Transverse colon (tissue), 4 donors: ENCODE data around the gene SERTM2. TPM values are rescaled to one million over a fixed set of nuclear protein-coding genes. Genes with fewer than 3 reads are reported as not detected.

Source experiments
- DNase-seq: peaks from one replicate; pipeline ENCODE4 v3.0.0-alpha.2; 2019
- H3K27ac ChIP-seq, 4 donors: fragments of 200-600 bp; sonication (generic); 2 replicates each; pipeline ENCODE4 v1.5.1; 2016 to 2018; ENCODE audit warnings: inconsistent platforms in 4 of 4
- H3K27me3 ChIP-seq: fragments of 200-600 bp; sonication (generic); 2 replicates; pipeline ENCODE4 v1.5.1; 2017; ENCODE audit warnings: inconsistent platforms
- H3K36me3 ChIP-seq, 4 donors: fragments of 200-600 bp; sonication (generic); 2 replicates each; pipeline ENCODE4 v1.5.1; 2017 to 2019; ENCODE audit warnings: inconsistent platforms in 4 of 4
- H3K4me1 ChIP-seq, 4 donors: fragments of 200-600 bp; sonication (generic); 2 replicates each; pipeline ENCODE4 v1.5.1; 2017 to 2020; ENCODE audit warnings: inconsistent platforms in 4 of 4
- H3K4me3 ChIP-seq, 4 donors: fragments of 200-600 bp; sonication (generic); 1 replicate in 1 of 4; 2 replicates in 3 of 4; pipeline versions ENCODE4 v1.5.1 to v1.6.1; 2017 to 2019; ENCODE audit warnings: inconsistent platforms in 4 of 4
- H3K9me3 ChIP-seq, 2 donors: fragments of 200-600 bp; sonication (generic); 2 replicates each; pipeline ENCODE4 v1.5.1; 2017 to 2019; ENCODE audit warnings: inconsistent platforms in 2 of 2
- CTCF ChIP-seq, 5 experiments: fragments of 200-600 bp in 3 of 5; fragments of 450-650 bp in 2 of 5; sonication (generic) in 3 of 5; IDR thresholded peaks; 1 replicate in 2 of 5; 2 replicates in 3 of 5; pipeline ENCODE4 v1.5.1; 2016 to 2017; ENCODE audit warnings: antibody characterized with exemption in 5 of 5, inconsistent platforms in 3 of 5, mild to moderate bottlenecking in 2 of 5, moderate library complexity in 1 of 5
- EP300 ChIP-seq: sonication (generic); formaldehyde crosslinking; IDR thresholded peaks from one replicate; pipeline ENCODE4 v1.6.1; 2017; ENCODE audit warnings: antibody characterized with exemption, low read depth
- POLR2A ChIP-seq: fragments of 450-650 bp; IDR thresholded peaks from one replicate; pipeline ENCODE4 v1.6.1; 2016; ENCODE audit warnings: antibody characterized with exemption, mild to moderate bottlenecking, moderate library complexity
- POLR2AphosphoS5 ChIP-seq, 3 donors: sonication (generic); formaldehyde crosslinking; IDR thresholded peaks; one replicate each; pipeline ENCODE4 v1.6.1; 2016; ENCODE audit warnings: antibody characterized with exemption in 3 of 3
- WGBS, 2 donors: methylation state at CpG; one replicate each; pipeline ENCODE4 v1.1.5; 2018; ENCODE audit warnings: low coverage in 1 of 2; 5-methylcytosine and 5-hydroxymethylcytosine counted together
- in situ Hi-C, 4 donors: fragments of 200-750 bp; cut with MboI; loops; one replicate each; pipeline versions ENCODE4 v1.15.0 to v1.15.1; 2017; ENCODE audit warnings: low sequenced_read_pairs in 3 of 4, low pct_ligation_motif_present in 1 of 4, low pct_unique_long_range_greater_than_20kb in 1 of 4
- intact Hi-C: fragments of 100-400 bp; cut with DNase I; formaldehyde crosslinking; loops from one replicate; pipeline ENCODE4 v1.15.1; 2023; ENCODE audit warnings: low total_unique reads
- total RNA-seq, 4 donors: library from RNA; depleted of rRNA; stranded (reverse); fragments of >200 nt; gene quantifications; one replicate each; pipeline ENCODE4 v1.1.0, GENCODE V29; 2016

The SERTM2 gene
- total RNA-seq, 4 donors from 2014 or later = 0.40 to 1.1 (median 0.59) TPM

- WGBS, 2 donors = 57% methylated on average over 2 of the region's 2 CpGs; no CpG with 5 or more reads in 1 of the 2 donors
- TF ChIP-seq EP300 (no peak), POLR2AphosphoS5 (IDR thresholded peaks at IDR 0.05) (no peak), POLR2A (no peak), CTCF (IDR thresholded peaks at IDR 0.05) (no peak)
- H3K4me3 ChIP-seq = no peak overlapping the region
Measured at GRCh38 chrX:111555406-111555958, 44.0 kb downstream of the SERTM2 start.

GRCh38 chrX:111560801-111561200 is 49.4 kb downstream of the SERTM2 start:
- Histone ChIP-seq H3K4me1 (no peaks in the 10 kb centered on the region), H3K27ac (no peak overlapping the region), H3K4me3 (no peak overlapping the region), H3K9me3 (no peaks in the 10 kb centered on the region), H3K27me3 (no peaks in the 10 kb centered on the region), H3K36me3 (no peaks in the 10 kb centered on the region)
- intact Hi-C loops = no loop called here
- no peak for DNase-seq
- 36% methylated on average over 3 of the region's 3 CpGs; no CpG with 5 or more reads in 1 of the 2 donors for WGBS, 2 donors
- in situ Hi-C loops = no loop called here
- TF ChIP-seq POLR2AphosphoS5 (IDR thresholded peaks at IDR 0.05) (no peak), EP300 (no peak), POLR2A (no peak), CTCF (IDR thresholded peaks at IDR 0.05) (no peak)

More at GRCh38 chrX:111555406-111555958, 44.0 kb downstream of the SERTM2 start:
- DNase-seq = no peak
- Histone ChIP-seq H3K27ac (no peak overlapping the region), H3K36me3 (no peaks in the 10 kb centered on the region), H3K27me3 (no peaks in the 10 kb centered on the region), H3K9me3 (no peaks in the 10 kb centered on the region), H3K4me1 (no peaks in the 10 kb centered on the region)
- intact Hi-C loops (no loop called here), in situ Hi-C loops (no loop called here)

GRCh38 chrX:111561851-111562250 is 50.4 kb downstream of the SERTM2 start:
- 38 to 52% methylated on average over 1 of the region's 1 CpG for WGBS, 2 donors
- in situ Hi-C loops = no loop called here
- H3K36me3 ChIP-seq = no peaks in the 10 kb centered on the region
- DNase-seq = no peak
- intact Hi-C loops = no loop called here
- no peak overlapping the region for H3K27ac ChIP-seq
- H3K4me3 ChIP-seq = no peak overlapping the region
- no peak for TF ChIP-seq POLR2A
- H3K9me3 ChIP-seq = no peaks in the 10 kb centered on the region
- no peaks in the 10 kb centered on the region for H3K27me3 ChIP-seq
- H3K4me1 ChIP-seq = no peaks in the 10 kb centered on the region

- H3K9me3 ChIP-seq = no peaks in the 10 kb centered on the region
- H3K4me3 ChIP-seq = no peak overlapping the region
- no peaks in the 10 kb centered on the region for H3K27me3 ChIP-seq
- H3K4me1 ChIP-seq = no peaks in the 10 kb centered on the region
- H3K27ac ChIP-seq = no peak overlapping the region
- no peaks in the 10 kb centered on the region for H3K36me3 ChIP-seq
- WGBS, 2 donors = 42 to 49% methylated on average over 2 to 6 of the region's 6 CpGs
- no peak for DNase-seq
- intact Hi-C loops = no loop called here
- no peak for TF ChIP-seq EP300
- no peak for TF ChIP-seq CTCF (IDR thresholded peaks at IDR 0.05)
- TF ChIP-seq POLR2A = no peak
- no peak for TF ChIP-seq POLR2AphosphoS5 (IDR thresholded peaks at IDR 0.05)
- in situ Hi-C loops = no loop called here
Measured at GRCh38 chrX:111567542-111568255, 56.3 kb downstream of the SERTM2 start.
